ENCODE data around the gene ZNF774.

Gene ZNF774

GRCh38 chr15:90322538-90322937, 29.5 kb upstream of the ZNF774 start:
- H3K27me3 ChIP-seq (replicated peaks; ENCODE audit: control insufficient read depth, insufficient read depth, low read length) = no peaks in the 10 kb centered on the region
- peaks cover 3% of the 10 kb centered on the region for H3K4me1 ChIP-seq (ENCODE audit: control insufficient read depth, insufficient read depth, low read length)
- no peak overlapping the region for H3K9ac ChIP-seq (ENCODE audit: low read length)
- H3K36me3 ChIP-seq (ENCODE audit: control insufficient read depth, insufficient read depth, low read length, severe bottlenecking) = no peaks in the 10 kb centered on the region
- no peak overlapping the region for H3K4me3 ChIP-seq (ENCODE audit: low read length)
- H3K9me3 ChIP-seq (ENCODE audit: control insufficient read depth, low read length) = no peaks in the 10 kb centered on the region
- DNase-seq (ENCODE audit: low read depth) = no peak

GRCh38 chr15:90325726-90326125, 26.4 kb upstream of the ZNF774 start:
- no peak for DNase-seq (ENCODE audit: low read depth)
- Histone ChIP-seq H3K9me3 (ENCODE audit: control insufficient read depth, low read length) (no peaks in the 10 kb centered on the region), H3K9ac (ENCODE audit: low read length) (no peak overlapping the region), H3K4me1 (ENCODE audit: control insufficient read depth, insufficient read depth, low read length) (no peaks in the 10 kb centered on the region), H3K36me3 (ENCODE audit: control insufficient read depth, insufficient read depth, low read length, severe bottlenecking) (no peaks in the 10 kb centered on the region), H3K4me3 (ENCODE audit: low read length) (no peak overlapping the region), H3K27me3 (replicated peaks; ENCODE audit: control insufficient read depth, insufficient read depth, low read length) (no peaks in the 10 kb centered on the region)

- DNase-seq (ENCODE audit: low read depth) = no peak
- H3K4me1 ChIP-seq (ENCODE audit: control insufficient read depth, insufficient read depth, low read length) = no peaks in the 10 kb centered on the region
- no peaks in the 10 kb centered on the region for H3K9me3 ChIP-seq (ENCODE audit: control insufficient read depth, low read length)
- H3K9ac ChIP-seq (ENCODE audit: low read length) = no peak overlapping the region
- H3K27me3 ChIP-seq (replicated peaks; ENCODE audit: control insufficient read depth, insufficient read depth, low read length) = no peaks in the 10 kb centered on the region
- no peaks in the 10 kb centered on the region for H3K36me3 ChIP-seq (ENCODE audit: control insufficient read depth, insufficient read depth, low read length, severe bottlenecking)
- no peak overlapping the region for H3K4me3 ChIP-seq (ENCODE audit: low read length)
These were observed 25.6 kb upstream of the ZNF774 start for GRCh38 chr15:90326441-90326840.

GRCh38 chr15:90327311-90327710, 24.8 kb upstream of the ZNF774 start:
- no peak overlapping the region for H3K4me3 ChIP-seq (ENCODE audit: low read length)
- H3K36me3 ChIP-seq (ENCODE audit: control insufficient read depth, insufficient read depth, low read length, severe bottlenecking) = no peaks in the 10 kb centered on the region
- H3K27me3 ChIP-seq (replicated peaks; ENCODE audit: control insufficient read depth, insufficient read depth, low read length) = no peaks in the 10 kb centered on the region
- H3K9me3 ChIP-seq (ENCODE audit: control insufficient read depth, low read length) = no peaks in the 10 kb centered on the region
- no peak overlapping the region for H3K9ac ChIP-seq (ENCODE audit: low read length)
- peak; percentile 55 for DNase-seq (ENCODE audit: low read depth)
- no peaks in the 10 kb centered on the region for H3K4me1 ChIP-seq (ENCODE audit: control insufficient read depth, insufficient read depth, low read length)

GRCh38 chr15:90334304-90334731, 17.8 kb upstream of the ZNF774 start:
- Histone ChIP-seq H3K27me3 (replicated peaks; ENCODE audit: control insufficient read depth, insufficient read depth, low read length) (no peaks in the 10 kb centered on the region), H3K9ac (ENCODE audit: low read length) (no peak overlapping the region), H3K4me3 (ENCODE audit: low read length) (no peak overlapping the region), H3K9me3 (ENCODE audit: control insufficient read depth, low read length) (no peaks in the 10 kb centered on the region), H3K36me3 (ENCODE audit: control insufficient read depth, insufficient read depth, low read length, severe bottlenecking) (no peaks in the 10 kb centered on the region), H3K4me1 (ENCODE audit: control insufficient read depth, insufficient read depth, low read length) (no peaks in the 10 kb centered on the region)
- DNase-seq (ENCODE audit: low read depth) = no peak

- H3K4me3 ChIP-seq (ENCODE audit: low read length) = no peak overlapping the region
- no peaks in the 10 kb centered on the region for H3K4me1 ChIP-seq (ENCODE audit: control insufficient read depth, insufficient read depth, low read length)
- peak; percentile 59 for DNase-seq (ENCODE audit: low read depth)
- H3K9me3 ChIP-seq (ENCODE audit: control insufficient read depth, low read length) = no peaks in the 10 kb centered on the region
- no peak overlapping the region for H3K9ac ChIP-seq (ENCODE audit: low read length)
- no peaks in the 10 kb centered on the region for H3K27me3 ChIP-seq (replicated peaks; ENCODE audit: control insufficient read depth, insufficient read depth, low read length)
- no peaks in the 10 kb centered on the region for H3K36me3 ChIP-seq (ENCODE audit: control insufficient read depth, insufficient read depth, low read length, severe bottlenecking)
These were observed 15.4 kb upstream of the ZNF774 start for GRCh38 chr15:90336705-90337141.

- Histone ChIP-seq H3K36me3 (ENCODE audit: control insufficient read depth, insufficient read depth, low read length, severe bottlenecking) (no peaks in the 10 kb centered on the region), H3K4me1 (ENCODE audit: control insufficient read depth, insufficient read depth, low read length) (no peaks in the 10 kb centered on the region), H3K9me3 (ENCODE audit: control insufficient read depth, low read length) (no peaks in the 10 kb centered on the region), H3K9ac (ENCODE audit: low read length) (no peak overlapping the region), H3K27me3 (replicated peaks; ENCODE audit: control insufficient read depth, insufficient read depth, low read length) (no peaks in the 10 kb centered on the region), H3K4me3 (ENCODE audit: low read length) (no peak overlapping the region)
- no peak for DNase-seq (ENCODE audit: low read depth)
These were observed 14.8 kb upstream of the ZNF774 start for GRCh38 chr15:90337256-90337655.

GRCh38 chr15:90338532-90338931, 13.6 kb upstream of the ZNF774 start:
- Histone ChIP-seq H3K9ac (ENCODE audit: low read length) (no peak overlapping the region), H3K27me3 (replicated peaks; ENCODE audit: control insufficient read depth, insufficient read depth, low read length) (no peaks in the 10 kb centered on the region), H3K4me3 (ENCODE audit: low read length) (no peak overlapping the region), H3K9me3 (ENCODE audit: control insufficient read depth, low read length) (no peaks in the 10 kb centered on the region), H3K4me1 (ENCODE audit: control insufficient read depth, insufficient read depth, low read length) (peaks cover 9% of the 10 kb centered on the region), H3K36me3 (ENCODE audit: control insufficient read depth, insufficient read depth, low read length, severe bottlenecking) (no peaks in the 10 kb centered on the region)
- DNase-seq (ENCODE audit: low read depth) = no peak

- Histone ChIP-seq H3K4me3 (ENCODE audit: low read length) (no peak overlapping the region), H3K36me3 (ENCODE audit: control insufficient read depth, insufficient read depth, low read length, severe bottlenecking) (no peaks in the 10 kb centered on the region), H3K4me1 (ENCODE audit: control insufficient read depth, insufficient read depth, low read length) (peaks cover 13% of the 10 kb centered on the region), H3K9ac (ENCODE audit: low read length) (no peak overlapping the region), H3K9me3 (ENCODE audit: control insufficient read depth, low read length) (no peaks in the 10 kb centered on the region), H3K27me3 (replicated peaks; ENCODE audit: control insufficient read depth, insufficient read depth, low read length) (no peaks in the 10 kb centered on the region)
- no peak for DNase-seq (ENCODE audit: low read depth)
These were observed 11.7 kb upstream of the ZNF774 start for GRCh38 chr15:90340345-90340744.

- Histone ChIP-seq H3K9ac (ENCODE audit: low read length) (no peak overlapping the region), H3K36me3 (ENCODE audit: control insufficient read depth, insufficient read depth, low read length, severe bottlenecking) (no peaks in the 10 kb centered on the region), H3K4me1 (ENCODE audit: control insufficient read depth, insufficient read depth, low read length) (peaks cover 13% of the 10 kb centered on the region), H3K4me3 (ENCODE audit: low read length) (no peak overlapping the region), H3K27me3 (replicated peaks; ENCODE audit: control insufficient read depth, insufficient read depth, low read length) (no peaks in the 10 kb centered on the region), H3K9me3 (ENCODE audit: control insufficient read depth, low read length) (no peaks in the 10 kb centered on the region)
- no peak for DNase-seq (ENCODE audit: low read depth)
These were observed 8.7 kb upstream of the ZNF774 start for GRCh38 chr15:90343302-90343790.

GRCh38 chr15:90344662-90345061, 7.4 kb upstream of the ZNF774 start:
- H3K4me3 ChIP-seq (ENCODE audit: low read length) = no peak overlapping the region
- H3K4me1 ChIP-seq (ENCODE audit: control insufficient read depth, insufficient read depth, low read length) = peaks cover 13% of the 10 kb centered on the region
- no peaks in the 10 kb centered on the region for H3K27me3 ChIP-seq (replicated peaks; ENCODE audit: control insufficient read depth, insufficient read depth, low read length)
- DNase-seq (ENCODE audit: low read depth) = no peak
- no peaks in the 10 kb centered on the region for H3K36me3 ChIP-seq (ENCODE audit: control insufficient read depth, insufficient read depth, low read length, severe bottlenecking)
- H3K9me3 ChIP-seq (ENCODE audit: control insufficient read depth, low read length) = no peaks in the 10 kb centered on the region
- no peak overlapping the region for H3K9ac ChIP-seq (ENCODE audit: low read length)

- Histone ChIP-seq H3K9ac (ENCODE audit: low read length) (no peak overlapping the region), H3K27me3 (replicated peaks; ENCODE audit: control insufficient read depth, insufficient read depth, low read length) (no peaks in the 10 kb centered on the region)
- DNase-seq (ENCODE audit: low read depth) = no peak
These were observed 6.2 kb upstream of the ZNF774 start for GRCh38 chr15:90345857-90346256.

More at GRCh38 chr15:90345857-90346256, 6.2 kb upstream of the ZNF774 start:
- Histone ChIP-seq H3K4me3 (ENCODE audit: low read length) (no peak overlapping the region), H3K4me1 (ENCODE audit: control insufficient read depth, insufficient read depth, low read length) (peaks cover 13% of the 10 kb centered on the region), H3K9me3 (ENCODE audit: control insufficient read depth, low read length) (no peaks in the 10 kb centered on the region), H3K36me3 (ENCODE audit: control insufficient read depth, insufficient read depth, low read length, severe bottlenecking) (no peaks in the 10 kb centered on the region)

All from adipocyte (in vitro differentiated cells).